Astrocyte of the spinal cord (primary cell): ENCODE results near the gene NOL12.
A peak's percentile ranks its signal among the peaks of the same experiment; 100 is the strongest.

Experiments
- DNase-seq: peaks from one replicate; pipeline ENCODE4 v3.0.0; 2011; ENCODE audit warnings: low read depth, low spot score
- H3K4me3 ChIP-seq: 2 replicates; pipeline ENCODE4 v1.5.1; 2011; ENCODE audit warnings: low read depth, mild to moderate bottlenecking, low read length, moderate library complexity
- in situ Hi-C: cut with HindIII; loops from 2 replicates; pipeline ENCODE4 v1.10.0; 2017; ENCODE audit warnings: low sequenced_read_pairs
- TF ChIP-seq, protein P1 (sequence below): IDR thresholded peaks from 2 replicates; pipeline ENCODE4 v1.5.1; 2012; ENCODE audit warnings: low read depth, mild to moderate bottlenecking, low read length, inconsistent platforms

The NOL12 gene

DNA sequence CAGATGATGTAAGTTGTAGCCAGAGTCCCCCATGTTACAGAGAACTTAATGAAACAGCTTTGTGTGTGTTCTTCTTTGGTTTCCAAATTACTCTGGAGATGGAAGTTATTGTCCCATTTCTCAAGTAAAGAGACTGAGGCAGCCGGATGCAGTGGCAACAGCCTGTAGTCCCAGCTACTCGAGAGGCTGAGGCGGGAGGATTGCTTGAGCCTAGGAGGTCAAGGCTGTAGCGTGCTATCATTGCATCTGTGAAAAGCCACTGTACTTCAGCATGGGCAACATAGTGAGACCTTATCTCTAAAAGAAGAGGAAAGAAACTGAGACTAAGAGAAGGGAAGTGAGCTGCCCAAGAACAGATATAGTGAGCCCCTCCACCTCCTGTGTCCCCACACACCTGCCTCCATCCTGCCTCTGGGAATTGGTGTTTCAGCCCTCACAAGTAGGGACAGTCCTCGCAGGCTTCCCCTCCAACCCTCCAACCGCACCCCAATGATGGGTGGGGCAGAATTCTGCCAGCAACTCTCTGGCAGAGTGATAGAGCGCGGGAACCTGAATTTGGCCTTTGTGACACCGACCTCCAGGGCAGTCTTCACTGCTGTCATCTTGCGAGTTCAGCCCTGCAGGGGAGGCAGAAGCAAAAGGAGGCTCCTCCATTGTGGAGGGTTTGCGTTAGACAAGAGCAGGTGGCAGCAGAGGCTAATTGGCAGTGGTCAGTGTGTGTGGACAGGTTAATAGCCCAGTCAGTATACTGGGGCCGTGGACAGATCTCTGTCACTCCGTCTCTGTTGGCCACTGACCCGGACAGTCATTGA is 26.0 kb upstream of the NOL12 start:
- TF ChIP-seq, protein P1, sequence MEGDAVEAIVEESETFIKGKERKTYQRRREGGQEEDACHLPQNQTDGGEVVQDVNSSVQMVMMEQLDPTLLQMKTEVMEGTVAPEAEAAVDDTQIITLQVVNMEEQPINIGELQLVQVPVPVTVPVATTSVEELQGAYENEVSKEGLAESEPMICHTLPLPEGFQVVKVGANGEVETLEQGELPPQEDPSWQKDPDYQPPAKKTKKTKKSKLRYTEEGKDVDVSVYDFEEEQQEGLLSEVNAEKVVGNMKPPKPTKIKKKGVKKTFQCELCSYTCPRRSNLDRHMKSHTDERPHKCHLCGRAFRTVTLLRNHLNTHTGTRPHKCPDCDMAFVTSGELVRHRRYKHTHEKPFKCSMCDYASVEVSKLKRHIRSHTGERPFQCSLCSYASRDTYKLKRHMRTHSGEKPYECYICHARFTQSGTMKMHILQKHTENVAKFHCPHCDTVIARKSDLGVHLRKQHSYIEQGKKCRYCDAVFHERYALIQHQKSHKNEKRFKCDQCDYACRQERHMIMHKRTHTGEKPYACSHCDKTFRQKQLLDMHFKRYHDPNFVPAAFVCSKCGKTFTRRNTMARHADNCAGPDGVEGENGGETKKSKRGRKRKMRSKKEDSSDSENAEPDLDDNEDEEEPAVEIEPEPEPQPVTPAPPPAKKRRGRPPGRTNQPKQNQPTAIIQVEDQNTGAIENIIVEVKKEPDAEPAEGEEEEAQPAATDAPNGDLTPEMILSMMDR = no peak
- peak overlapping the region; percentile 72 for H3K4me3 ChIP-seq
- in situ Hi-C loops = no loop called here
- DNase-seq = no peak

DNA sequence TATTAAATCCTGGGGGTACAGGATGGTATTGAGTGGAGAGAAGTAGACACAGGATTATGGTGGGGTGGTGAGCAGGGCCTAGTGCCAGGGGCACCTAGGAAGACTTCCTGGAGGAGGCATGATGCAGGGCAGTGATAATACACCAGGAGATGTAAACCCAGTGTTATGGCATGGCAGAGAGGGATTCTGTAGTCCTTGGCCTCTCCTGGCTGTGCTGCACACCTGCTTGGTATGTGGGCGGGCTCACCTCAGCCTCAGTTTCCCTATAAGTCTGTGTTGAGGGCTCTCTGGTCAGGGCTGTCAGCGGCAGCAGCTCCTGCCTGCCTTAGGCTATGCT is 25.5 kb upstream of the NOL12 start:
- TF ChIP-seq, protein P1 = no peak

DNA sequence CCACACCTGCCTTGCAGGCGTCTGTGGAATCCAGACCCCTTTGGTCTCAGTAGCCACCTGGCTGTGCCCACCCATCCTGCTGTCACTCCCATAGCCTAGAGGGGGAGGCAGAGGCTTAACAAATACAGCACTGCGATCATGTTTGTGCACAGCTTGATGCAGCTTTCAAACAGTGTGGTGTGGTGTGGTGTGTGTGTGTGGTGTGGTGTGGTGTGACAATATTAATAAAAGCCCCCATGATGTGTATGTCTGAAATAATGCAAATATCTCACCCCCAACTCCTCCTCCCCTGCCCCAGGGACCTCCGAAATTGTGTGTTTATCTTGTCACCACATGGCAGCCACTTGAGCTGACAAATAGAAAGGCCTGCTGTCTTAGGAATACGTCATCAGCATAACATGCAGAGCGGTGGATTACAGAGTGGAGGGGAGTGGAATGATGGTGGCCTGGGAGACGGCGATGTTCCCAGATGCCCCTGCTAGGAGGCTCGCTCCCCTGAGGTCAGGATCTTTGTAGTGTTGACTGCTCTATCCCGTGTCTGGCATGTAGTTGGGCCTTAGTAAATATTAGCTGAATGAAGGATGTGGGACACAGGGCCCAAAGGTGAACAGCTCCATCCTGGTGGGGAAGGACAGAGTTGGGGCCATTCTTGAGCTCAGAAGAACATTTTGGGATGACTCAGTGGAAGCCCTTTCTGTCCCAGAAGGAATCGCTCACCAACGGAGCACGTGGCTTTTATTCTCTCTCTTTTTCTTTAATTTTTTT is 24.8 kb upstream of the NOL12 start:
- peak; percentile 77 for DNase-seq
- H3K4me3 ChIP-seq = no peak overlapping the region
- TF ChIP-seq, protein P1 = peak; percentile 70
- in situ Hi-C loops = no loop called here

More for the DNA sequence above, 25.5 kb upstream of the NOL12 start:
- no peak overlapping the region for H3K4me3 ChIP-seq
- DNase-seq = no peak
- in situ Hi-C loops = no loop called here

DNA sequence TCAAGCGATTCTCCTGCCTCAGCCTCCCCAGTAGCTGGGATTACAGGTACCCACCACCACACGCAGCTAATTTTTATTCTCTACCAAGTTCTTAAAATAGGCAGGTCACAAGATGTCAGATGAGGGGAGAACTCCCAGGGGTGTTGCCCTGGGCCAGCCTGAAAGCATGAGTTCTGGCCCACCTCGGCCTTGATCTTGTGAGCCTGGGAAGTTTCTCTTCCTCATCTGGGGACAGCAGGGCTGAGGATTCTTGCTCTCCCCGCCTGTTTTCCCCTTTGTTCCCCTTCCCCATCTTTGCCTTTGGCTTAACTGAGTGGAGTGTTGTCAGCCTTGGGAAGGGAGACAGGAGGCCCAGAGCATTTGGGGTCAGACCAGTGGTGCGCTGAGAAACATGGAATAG is 24.1 kb upstream of the NOL12 start:
- in situ Hi-C loops = no loop called here
- TF ChIP-seq, protein P1 = no peak
- no peak for DNase-seq

DNA sequence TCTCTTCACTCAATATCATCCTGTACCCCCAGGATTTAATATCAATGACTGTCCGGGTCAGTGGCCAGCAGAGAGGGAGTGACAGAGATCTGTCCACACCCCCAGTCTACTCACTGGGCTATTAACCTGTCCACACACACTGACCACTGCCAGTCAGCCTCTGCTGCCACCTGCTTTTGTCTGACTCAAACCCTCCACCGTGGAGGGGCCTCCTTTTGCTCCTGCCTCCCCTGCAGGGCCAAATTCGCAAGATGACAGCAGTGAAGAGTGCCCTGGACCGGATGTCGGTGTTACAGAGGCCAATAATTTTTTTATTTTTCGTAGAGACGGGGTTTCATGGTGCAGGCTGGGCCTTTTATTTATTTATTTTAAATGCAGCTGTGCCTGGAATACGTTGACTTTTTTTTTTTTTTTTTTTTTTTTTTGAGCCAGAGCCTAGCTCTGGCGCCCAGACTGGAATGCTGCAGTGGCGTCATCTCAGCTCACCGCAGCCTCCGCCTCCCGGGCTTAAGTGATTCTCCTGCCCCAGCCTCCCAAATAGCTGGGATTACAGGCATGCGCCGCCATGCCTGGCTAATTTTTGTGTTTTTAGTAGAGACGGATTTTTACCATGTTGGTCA is 22.5 kb upstream of the NOL12 start:
- TF ChIP-seq, protein P1 = no peak
- H3K4me3 ChIP-seq = no peak overlapping the region
- in situ Hi-C loops = no loop called here
- no peak for DNase-seq

More for the DNA sequence above, 24.1 kb upstream of the NOL12 start:
- H3K4me3 ChIP-seq = no peak overlapping the region

DNA sequence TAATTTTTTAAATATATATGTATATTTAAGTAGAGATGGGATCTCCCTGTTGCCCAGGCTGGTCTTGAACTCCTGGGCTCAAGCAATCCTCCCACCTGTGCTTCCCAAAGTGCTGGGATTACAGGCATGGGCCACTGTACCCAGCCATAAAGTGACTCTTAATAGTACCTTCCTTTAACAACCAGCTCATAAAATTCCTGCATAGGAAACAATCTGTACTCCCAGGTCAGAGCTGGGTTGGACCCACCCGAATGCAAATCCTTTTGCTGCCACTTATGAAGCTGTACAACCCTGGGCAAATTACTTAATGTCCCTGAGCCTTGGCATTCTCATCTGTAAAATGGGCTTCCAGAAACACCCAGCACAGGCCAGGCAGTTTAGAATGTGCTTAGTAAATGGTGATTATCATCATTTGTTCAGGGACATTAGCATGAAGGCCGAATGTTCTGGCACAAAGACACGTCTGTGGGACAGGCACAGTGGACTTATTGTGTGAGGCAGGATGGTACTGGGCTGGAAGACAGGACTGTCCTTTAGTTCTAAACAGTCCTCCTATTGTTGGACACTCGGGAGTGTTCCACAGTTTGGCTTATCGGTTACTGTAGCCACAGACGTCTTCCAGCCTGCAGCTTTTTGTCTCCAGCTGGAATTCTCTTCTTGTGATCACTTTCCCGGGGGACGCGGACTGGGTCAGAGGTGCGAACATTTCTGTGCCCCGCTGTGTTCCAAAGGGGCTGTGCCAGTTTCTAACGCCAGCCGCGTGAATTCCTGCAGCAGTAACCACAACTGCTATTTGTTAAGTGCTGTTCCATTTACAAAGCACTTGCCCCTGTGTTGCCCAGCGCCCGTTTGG is 21.7 kb upstream of the NOL12 start:
- in situ Hi-C loops = no loop called here
- H3K4me3 ChIP-seq = no peak overlapping the region
- no peak for DNase-seq
- TF ChIP-seq, protein P1 = no peak
